ENCODE measurements around the gene LZTR1. TPM values are rescaled to one million over a fixed set of nuclear protein-coding genes. Genes with fewer than 3 reads are reported as not detected.

The LZTR1 gene
- total and polyA plus RNA-seq, 2 of the 8 experiments (the other 6 are each of a cell fraction or from before 2014, with no cell fraction given): 22.3 to 31.0 TPM

- TF ChIP-seq CHD7 (IDR thresholded peaks at IDR 0.05; ENCODE audit: insufficient replicate concordance, low read length): no peak
- no peak for TF ChIP-seq RNF2 (IDR thresholded peaks at IDR 0.05; ENCODE audit: borderline replicate concordance, low read depth, low read length, missing control alignments, poor library complexity, severe bottlenecking)
- no peak for TF ChIP-seq SIRT6 (IDR thresholded peaks at IDR 0.05; ENCODE audit: low read length)
- no peak for TF ChIP-seq JUN (IDR thresholded peaks at IDR 0.05; ENCODE audit: low read depth, low read length)
- TF ChIP-seq ZNF274 (IDR thresholded peaks at IDR 0.05; ENCODE audit: borderline replicate concordance, extremely low read depth, low read length): no peak
- no peak for TF ChIP-seq KDM1A (IDR thresholded peaks at IDR 0.05; ENCODE audit: borderline replicate concordance, low read length)
- TF ChIP-seq E2F6 (IDR thresholded peaks at IDR 0.05): no peak
- TF ChIP-seq BCL11A (IDR thresholded peaks at IDR 0.05; ENCODE audit: low read depth in 2 of 2, low read length in 2 of 2): no peak
Observed at GRCh38 chr22:20977019-20977418, 5.1 kb upstream of the LZTR1 start (continued).
